GM12801 (cell line): ENCODE measurements around the gene CDKAL1.

Experiments used
- TF ChIP-seq, protein P1 (sequence below): IDR thresholded peaks from one replicate; pipeline ENCODE4 v1.5.1; 2011; ENCODE audit warnings: control low read depth; ENCODE audit not compliant: insufficient read length; ENCODE audit errors: extremely low read depth

The CDKAL1 gene

GRCh38 chr6:21123507-21124436 is 589.5 kb downstream of the CDKAL1 start:
- TF ChIP-seq, protein P1, sequence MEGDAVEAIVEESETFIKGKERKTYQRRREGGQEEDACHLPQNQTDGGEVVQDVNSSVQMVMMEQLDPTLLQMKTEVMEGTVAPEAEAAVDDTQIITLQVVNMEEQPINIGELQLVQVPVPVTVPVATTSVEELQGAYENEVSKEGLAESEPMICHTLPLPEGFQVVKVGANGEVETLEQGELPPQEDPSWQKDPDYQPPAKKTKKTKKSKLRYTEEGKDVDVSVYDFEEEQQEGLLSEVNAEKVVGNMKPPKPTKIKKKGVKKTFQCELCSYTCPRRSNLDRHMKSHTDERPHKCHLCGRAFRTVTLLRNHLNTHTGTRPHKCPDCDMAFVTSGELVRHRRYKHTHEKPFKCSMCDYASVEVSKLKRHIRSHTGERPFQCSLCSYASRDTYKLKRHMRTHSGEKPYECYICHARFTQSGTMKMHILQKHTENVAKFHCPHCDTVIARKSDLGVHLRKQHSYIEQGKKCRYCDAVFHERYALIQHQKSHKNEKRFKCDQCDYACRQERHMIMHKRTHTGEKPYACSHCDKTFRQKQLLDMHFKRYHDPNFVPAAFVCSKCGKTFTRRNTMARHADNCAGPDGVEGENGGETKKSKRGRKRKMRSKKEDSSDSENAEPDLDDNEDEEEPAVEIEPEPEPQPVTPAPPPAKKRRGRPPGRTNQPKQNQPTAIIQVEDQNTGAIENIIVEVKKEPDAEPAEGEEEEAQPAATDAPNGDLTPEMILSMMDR, result no peak

DNA sequence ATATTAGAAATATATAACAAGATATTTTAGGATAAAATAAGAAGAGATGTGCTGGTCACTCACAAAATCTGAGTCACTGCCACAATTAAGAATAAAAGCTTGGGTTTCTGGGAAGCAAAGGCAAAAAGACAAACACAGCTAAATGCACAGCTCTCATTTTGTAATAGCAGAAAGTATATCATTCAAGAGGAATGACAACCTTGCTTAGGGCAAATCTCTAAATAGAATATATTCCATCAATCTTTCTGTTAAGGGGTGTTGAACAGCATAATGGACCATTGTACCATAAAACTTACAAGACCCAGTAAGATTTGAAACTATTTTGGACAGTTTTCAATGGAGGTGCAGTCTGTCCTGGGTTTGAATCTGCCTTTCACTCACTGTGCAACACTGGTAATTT is 594.3 kb downstream of the CDKAL1 start:
- TF ChIP-seq, protein P1, result no peak

- TF ChIP-seq, protein P1, result no peak
These were observed 597.1 kb downstream of the CDKAL1 start for GRCh38 chr6:21131406-21131805.

GRCh38 chr6:21132446-21132845 is 598.2 kb downstream of the CDKAL1 start:
- TF ChIP-seq, protein P1, result no peak

- TF ChIP-seq, protein P1, result no peak
These were observed 598.9 kb downstream of the CDKAL1 start for GRCh38 chr6:21132856-21133838.

DNA sequence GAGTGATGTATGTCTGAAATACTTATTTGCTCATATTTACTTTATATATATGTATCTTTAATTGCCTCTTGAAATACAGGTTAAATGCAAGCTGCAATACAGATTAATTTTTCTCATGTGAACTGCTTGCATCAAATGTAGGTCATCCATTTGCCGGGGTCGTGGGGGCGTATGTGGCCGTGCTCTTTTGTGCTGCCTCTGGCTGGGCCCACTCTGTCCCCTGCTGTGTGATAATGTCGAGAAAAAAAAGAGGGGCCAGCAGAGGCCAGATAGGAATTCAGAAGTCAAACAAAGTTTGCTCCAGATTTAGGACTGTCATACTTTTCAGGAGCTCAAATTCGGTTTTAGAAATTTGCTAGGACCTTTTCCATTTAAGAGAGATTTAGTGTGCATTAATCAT is 599.6 kb downstream of the CDKAL1 start:
- TF ChIP-seq, protein P1, result no peak

DNA sequence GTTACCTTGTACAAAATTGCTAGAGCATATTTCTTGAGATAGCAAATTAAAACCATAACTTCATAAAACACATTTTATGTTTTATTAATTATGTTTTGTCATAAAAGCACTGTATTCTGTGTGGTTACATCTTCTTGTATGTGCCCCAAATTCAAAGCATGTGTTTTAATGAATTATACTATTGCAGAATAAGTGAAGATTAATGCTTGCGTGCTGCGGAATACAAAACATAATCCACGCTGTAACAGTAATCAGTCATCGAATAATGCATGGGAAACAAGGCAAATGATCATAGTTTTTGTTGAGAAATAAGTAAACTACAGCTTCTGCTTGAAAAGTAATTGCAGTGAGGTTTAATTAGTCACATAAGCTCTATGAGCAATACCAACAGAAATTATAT is 600.1 kb downstream of the CDKAL1 start:
- TF ChIP-seq, protein P1, result no peak
